Skeletal muscle satellite cell (primary cell): Measurements from ENCODE around the gene OSER1.

Experiments used
- H3K27me3 ChIP-seq: 2 replicates; pipeline ENCODE4 v1.7.0; 2013; ENCODE audit warnings: low read length; ENCODE audit not compliant: control insufficient read depth, insufficient read depth
- H3K36me3 ChIP-seq: 2 replicates; pipeline ENCODE4 v1.7.0; 2013; ENCODE audit warnings: mild to moderate bottlenecking, control low read depth, low read length; ENCODE audit not compliant: insufficient read depth
- H3K4me1 ChIP-seq: 2 replicates; pipeline ENCODE4 v1.7.0; 2013; ENCODE audit warnings: low read length; ENCODE audit not compliant: control insufficient read depth, insufficient read depth
- H3K4me2 ChIP-seq: 2 replicates; pipeline ENCODE4 v1.7.0; 2013; ENCODE audit warnings: mild to moderate bottlenecking, low read length
- H3K4me3 ChIP-seq: 2 replicates; pipeline ENCODE4 v1.7.0; 2013; ENCODE audit warnings: low read length
- H3K9ac ChIP-seq: 2 replicates; pipeline ENCODE4 v1.7.0; 2013; ENCODE audit warnings: mild to moderate bottlenecking, low read depth, low read length, moderate library complexity
- H3K9me3 ChIP-seq: replicated peaks from 2 replicates; pipeline ENCODE4 v1.7.0; 2013; ENCODE audit warnings: mild to moderate bottlenecking, control low read depth, low read length

OSER1 gene

GRCh38 chr20:44171775-44172571 lies 38.6 kb downstream of the OSER1 start:
- peaks cover 44% of the 10 kb centered on the region for H3K4me1 ChIP-seq
- H3K9ac ChIP-seq = peak overlapping the region; percentile 63
- no peaks in the 10 kb centered on the region for H3K9me3 ChIP-seq
- H3K4me2 ChIP-seq = peak overlapping the region; percentile 60
- H3K27me3 ChIP-seq = no peaks in the 10 kb centered on the region
- no peaks in the 10 kb centered on the region for H3K36me3 ChIP-seq
- no peak overlapping the region for H3K4me3 ChIP-seq

DNA sequence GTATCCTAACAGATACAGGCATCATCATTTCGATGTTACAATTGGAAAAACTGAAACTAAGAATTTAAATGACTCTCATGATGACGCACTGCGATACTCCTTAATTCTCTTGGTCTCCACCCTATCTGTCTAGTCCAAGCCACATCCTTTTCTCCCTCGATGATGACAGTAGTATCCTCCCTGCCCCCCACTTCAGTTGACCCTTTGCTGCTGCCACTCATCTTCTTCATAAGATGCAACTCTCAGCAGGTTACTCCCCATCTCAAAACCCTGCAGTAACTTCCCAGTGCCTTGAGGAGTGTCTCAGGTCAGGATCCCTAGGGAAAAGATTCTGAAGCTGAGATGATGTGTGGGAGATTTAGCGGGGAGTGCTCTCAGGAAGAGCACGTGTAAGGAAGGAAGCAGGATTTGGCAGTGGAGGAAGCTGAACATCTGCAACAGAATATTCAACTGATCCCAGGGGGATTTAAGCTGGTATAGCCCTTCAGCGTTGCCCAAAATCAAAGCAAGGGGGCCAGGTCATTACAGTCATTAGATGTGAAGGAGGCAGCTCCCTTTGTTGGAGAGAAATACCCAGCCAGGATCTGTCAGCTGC lies 39.7 kb downstream of the OSER1 start:
- Histone ChIP-seq H3K9me3 (no peaks in the 10 kb centered on the region), H3K4me2 (peak overlapping the region; percentile 60), H3K9ac (peak overlapping the region; percentile 63), H3K4me1 (peaks cover 44% of the 10 kb centered on the region), H3K4me3 (peak overlapping the region; percentile 27), H3K27me3 (no peaks in the 10 kb centered on the region), H3K36me3 (no peaks in the 10 kb centered on the region)

- Histone ChIP-seq H3K4me3 (no peak overlapping the region), H3K4me1 (peaks cover 44% of the 10 kb centered on the region)
These were observed 42.8 kb downstream of the OSER1 start for GRCh38 chr20:44167736-44168135.

DNA sequence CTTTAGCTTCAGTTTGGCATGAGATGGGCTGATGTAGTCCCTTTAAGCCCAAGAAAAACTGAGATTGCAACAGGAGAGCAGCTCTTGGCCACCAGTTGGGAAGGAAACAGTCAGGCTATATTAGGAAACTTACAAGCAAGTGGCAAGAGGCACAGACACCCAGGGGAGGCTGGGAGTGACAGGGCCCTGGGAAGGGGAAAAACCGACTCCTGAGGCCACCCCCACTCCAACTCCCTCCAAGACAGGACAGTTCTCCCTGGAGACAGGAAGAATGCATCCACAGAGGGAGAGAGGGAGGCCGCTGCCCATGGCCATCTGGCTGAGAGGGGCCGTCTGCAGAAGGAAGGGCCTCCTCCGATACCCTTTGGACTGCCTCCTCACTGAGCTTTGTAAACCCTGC lies 44.1 kb downstream of the OSER1 start:
- H3K4me1 ChIP-seq = peaks cover 37% of the 10 kb centered on the region
- peak overlapping the region; percentile 43 for H3K4me3 ChIP-seq
- H3K9me3 ChIP-seq = no peaks in the 10 kb centered on the region
- no peaks in the 10 kb centered on the region for H3K36me3 ChIP-seq
- H3K9ac ChIP-seq = peak overlapping the region; percentile 67
- H3K27me3 ChIP-seq = peaks cover 10% of the 10 kb centered on the region
- peak overlapping the region; percentile 68 for H3K4me2 ChIP-seq

More at GRCh38 chr20:44167736-44168135, 42.8 kb downstream of the OSER1 start:
- H3K9ac ChIP-seq = no peak overlapping the region
- H3K36me3 ChIP-seq = no peaks in the 10 kb centered on the region
- H3K9me3 ChIP-seq = no peaks in the 10 kb centered on the region
- no peak overlapping the region for H3K4me2 ChIP-seq
- H3K27me3 ChIP-seq = peaks cover 10% of the 10 kb centered on the region

- H3K9me3 ChIP-seq = no peaks in the 10 kb centered on the region
- peaks cover 10% of the 10 kb centered on the region for H3K27me3 ChIP-seq
- peak overlapping the region; percentile 43 for H3K4me3 ChIP-seq
- H3K36me3 ChIP-seq = no peaks in the 10 kb centered on the region
- peaks cover 32% of the 10 kb centered on the region for H3K4me1 ChIP-seq
- H3K4me2 ChIP-seq = peak overlapping the region; percentile 68
- peak overlapping the region; percentile 67 for H3K9ac ChIP-seq
These were observed 44.6 kb downstream of the OSER1 start for GRCh38 chr20:44166008-44166407.

- Histone ChIP-seq H3K4me2 (no peak overlapping the region), H3K27me3 (peaks cover 10% of the 10 kb centered on the region), H3K36me3 (no peaks in the 10 kb centered on the region), H3K4me3 (no peak overlapping the region), H3K9me3 (no peaks in the 10 kb centered on the region), H3K9ac (no peak overlapping the region), H3K4me1 (peaks cover 2% of the 10 kb centered on the region)
These were observed 50.4 kb downstream of the OSER1 start for GRCh38 chr20:44160133-44160532.

DNA sequence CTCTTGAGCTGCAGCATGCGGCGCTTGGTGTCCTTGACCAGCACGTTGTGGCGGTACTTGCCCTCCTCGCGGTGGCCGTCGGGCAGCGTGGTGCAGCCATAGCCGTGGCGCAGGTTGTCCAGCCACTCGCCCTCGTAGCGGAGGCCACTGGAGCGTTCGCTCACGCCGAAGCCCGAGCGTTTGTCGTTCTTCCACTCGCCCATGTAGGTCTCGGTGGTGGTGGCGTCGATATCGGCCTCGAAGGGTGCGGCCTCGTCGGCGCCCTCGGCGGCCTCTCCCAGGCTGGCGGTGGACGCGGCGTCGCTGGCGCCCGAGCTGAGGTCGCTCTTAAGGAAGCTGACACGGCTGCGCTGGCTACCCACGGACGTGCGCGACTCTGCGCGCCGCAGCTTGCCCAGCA lies 50.9 kb downstream of the OSER1 start:
- no peak overlapping the region for H3K9ac ChIP-seq
- H3K9me3 ChIP-seq = no peaks in the 10 kb centered on the region
- H3K4me1 ChIP-seq = peaks cover 2% of the 10 kb centered on the region
- H3K4me3 ChIP-seq = no peak overlapping the region
- H3K4me2 ChIP-seq = no peak overlapping the region
- H3K36me3 ChIP-seq = no peaks in the 10 kb centered on the region
- peaks cover 10% of the 10 kb centered on the region for H3K27me3 ChIP-seq

DNA sequence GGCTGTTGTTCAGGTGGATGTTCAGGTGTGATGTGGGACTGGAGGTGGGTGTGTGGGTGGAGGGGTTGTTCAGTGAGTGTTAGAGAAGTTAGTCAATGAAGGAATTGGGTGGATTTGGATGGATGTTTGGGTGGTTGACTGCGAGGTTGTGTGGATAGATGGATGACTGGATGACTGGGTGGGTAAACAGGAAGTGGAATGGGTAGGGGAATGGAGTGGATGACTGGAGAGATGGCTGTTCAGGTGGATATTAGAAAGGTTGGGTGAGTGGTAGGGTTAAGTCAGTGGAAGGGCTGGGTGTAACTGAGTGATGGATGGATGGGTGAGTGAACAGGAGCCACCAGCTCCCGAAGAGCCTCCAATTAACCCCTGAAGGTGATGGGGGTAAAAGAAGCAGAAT lies 51.4 kb downstream of the OSER1 start:
- H3K4me2 ChIP-seq = no peak overlapping the region
- H3K27me3 ChIP-seq = peaks cover 10% of the 10 kb centered on the region
- no peak overlapping the region for H3K9ac ChIP-seq
- H3K9me3 ChIP-seq = no peaks in the 10 kb centered on the region
- no peak overlapping the region for H3K4me3 ChIP-seq
- no peaks in the 10 kb centered on the region for H3K36me3 ChIP-seq
- H3K4me1 ChIP-seq = peaks cover 7% of the 10 kb centered on the region

- Histone ChIP-seq H3K9ac (no peak overlapping the region), H3K27me3 (peaks cover 6% of the 10 kb centered on the region), H3K4me2 (no peak overlapping the region), H3K9me3 (no peaks in the 10 kb centered on the region), H3K4me3 (no peak overlapping the region), H3K36me3 (no peaks in the 10 kb centered on the region), H3K4me1 (peaks cover 10% of the 10 kb centered on the region)
These were observed 53.5 kb downstream of the OSER1 start for GRCh38 chr20:44157061-44157460.

DNA sequence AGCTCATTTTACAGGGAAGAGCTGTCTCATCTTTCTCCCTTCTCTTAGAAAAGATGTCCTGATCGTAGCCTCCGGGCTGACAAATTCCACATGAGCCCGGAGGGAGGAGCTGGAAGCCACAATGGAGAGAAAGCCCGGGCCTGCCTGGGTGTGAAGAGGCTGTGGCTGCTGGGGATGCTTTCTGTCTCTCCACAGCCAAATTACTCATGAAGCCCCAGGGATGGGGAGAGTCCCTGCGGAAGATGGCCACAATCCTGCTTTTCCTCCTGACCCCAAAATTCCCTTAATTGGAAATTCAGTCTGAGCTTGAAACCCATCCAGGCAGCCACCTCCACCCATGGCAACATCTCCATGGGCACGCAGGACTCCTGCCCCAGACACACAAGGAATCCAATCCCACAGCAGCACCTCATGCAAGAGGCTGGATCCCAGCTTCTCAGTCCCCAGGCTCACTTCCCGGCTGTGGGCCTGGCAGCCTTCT lies 56.0 kb downstream of the OSER1 start:
- H3K36me3 ChIP-seq = no peaks in the 10 kb centered on the region
- no peak overlapping the region for H3K4me2 ChIP-seq
- no peak overlapping the region for H3K4me3 ChIP-seq
- peak overlapping the region; percentile 36 for H3K9ac ChIP-seq
- H3K4me1 ChIP-seq = peaks cover 10% of the 10 kb centered on the region
- H3K9me3 ChIP-seq = no peaks in the 10 kb centered on the region
- peaks cover 6% of the 10 kb centered on the region for H3K27me3 ChIP-seq

DNA sequence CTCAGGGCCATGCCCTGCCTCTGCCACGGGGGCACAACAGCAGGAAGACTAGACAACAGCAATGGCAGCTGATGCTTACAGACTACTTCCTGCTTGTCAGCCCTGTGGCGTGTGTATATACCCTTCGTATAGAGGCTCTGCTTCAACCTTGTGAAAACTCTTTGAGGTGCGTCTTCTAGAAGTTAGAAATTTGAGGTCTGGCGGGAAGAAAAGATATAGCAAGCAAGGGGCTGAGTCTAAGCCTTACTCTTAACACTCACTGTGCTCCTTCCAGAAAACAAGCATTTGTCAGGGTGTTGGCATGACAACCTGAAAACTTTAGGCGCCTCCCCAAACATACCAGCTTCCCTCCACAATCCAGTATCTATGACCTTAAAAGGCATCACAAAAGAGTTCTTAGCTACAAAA lies 56.9 kb downstream of the OSER1 start:
- Histone ChIP-seq H3K4me3 (no peak overlapping the region), H3K27me3 (peaks cover 6% of the 10 kb centered on the region), H3K4me2 (no peak overlapping the region), H3K4me1 (peaks cover 10% of the 10 kb centered on the region), H3K36me3 (no peaks in the 10 kb centered on the region), H3K9ac (no peak overlapping the region), H3K9me3 (no peaks in the 10 kb centered on the region)
